GM18858 (cell line): ENCODE results near the gene SFXN5.
"Not testable (repeated sequence)": the region's sequence is repeated elsewhere in the genome, so short reads cannot be mapped to it uniquely, and the experiment has no call there.

Source experiments
- ATAC-seq: cut with Tn5 transposase; IDR thresholded peaks from one replicate; pipeline ENCODE4 v1.9.1; 2021; ENCODE audit not compliant: unreplicated experiment

Gene SFXN5

GRCh38 chr2:73078457-73079411 lies 7.2 kb upstream of the SFXN5 start:
- ATAC-seq = no peak

- no peak for ATAC-seq
Measured at GRCh38 chr2:73077424-73077795, 5.9 kb upstream of the SFXN5 start.

- ATAC-seq = no peak
Measured at GRCh38 chr2:73076701-73077423, 5.3 kb upstream of the SFXN5 start.

GRCh38 chr2:73075477-73076373 lies 4.2 kb upstream of the SFXN5 start:
- ATAC-seq = no peak

- ATAC-seq = no peak
Measured at GRCh38 chr2:73074110-73075069, 2.9 kb upstream of the SFXN5 start.

GRCh38 chr2:73072416-73072815 lies 904 bp upstream of the SFXN5 start:
- no peak for ATAC-seq

- peak; percentile 8 for ATAC-seq
Measured at GRCh38 chr2:73072129-73072395, 550 bp upstream of the SFXN5 start.

GRCh38 chr2:73070643-73071359 lies 711 bp downstream of the SFXN5 start:
- peak; percentile 15 for ATAC-seq

- no peak for ATAC-seq
Measured at GRCh38 chr2:73069855-73070642, 1.5 kb downstream of the SFXN5 start.

GRCh38 chr2:73069041-73069854 lies 2.3 kb downstream of the SFXN5 start:
- no peak for ATAC-seq

GRCh38 chr2:73068147-73068546 lies 3.4 kb downstream of the SFXN5 start:
- ATAC-seq = no peak

- ATAC-seq = no peak
Measured at GRCh38 chr2:73067043-73067442, 4.5 kb downstream of the SFXN5 start.

- ATAC-seq = not testable (repeated sequence)
Measured at GRCh38 chr2:73065070-73065469, 6.4 kb downstream of the SFXN5 start.

GRCh38 chr2:73063909-73064875 lies 7.3 kb downstream of the SFXN5 start:
- no peak for ATAC-seq

GRCh38 chr2:73063472-73063871 lies 8.0 kb downstream of the SFXN5 start:
- ATAC-seq = no peak

GRCh38 chr2:73059106-73059505 lies 12.4 kb downstream of the SFXN5 start:
- ATAC-seq = no peak

GRCh38 chr2:73054980-73055379 lies 16.5 kb downstream of the SFXN5 start:
- ATAC-seq = no peak
